Osteoblast (primary cell): ENCODE data around the gene EXOSC9. TPM values are rescaled to one million over a fixed set of nuclear protein-coding genes. Genes with fewer than 3 reads are reported as not detected.

Source experiments
- DNase-seq: peaks from one replicate; pipeline ENCODE4 v3.0.0; 2011; ENCODE audit warnings: low spot score, mixed read lengths; ENCODE audit not compliant: insufficient read length; ENCODE audit errors: missing footprints
- H2AFZ ChIP-seq: 2 replicates; pipeline ENCODE4 v1.6.0; 2011; ENCODE audit warnings: mild to moderate bottlenecking, low read length
- H3K27ac ChIP-seq: 2 replicates; pipeline ENCODE4 v1.5.1; 2011; ENCODE audit warnings: mild to moderate bottlenecking, low read depth, low read length, moderate library complexity
- H3K27me3 ChIP-seq: 2 replicates; pipeline ENCODE4 v1.6.0; 2012; ENCODE audit warnings: mild to moderate bottlenecking, control low read depth, inconsistent platforms, low read length, moderate library complexity; ENCODE audit not compliant: insufficient read depth
- H3K36me3 ChIP-seq: 2 replicates; pipeline ENCODE4 v1.5.1; 2011; ENCODE audit warnings: mild to moderate bottlenecking, low read length, control low read depth, moderate library complexity; ENCODE audit not compliant: insufficient read depth
- H3K4me1 ChIP-seq: 2 replicates; pipeline ENCODE4 v1.5.1; 2011; ENCODE audit warnings: mild to moderate bottlenecking, low read length, control low read depth, moderate library complexity; ENCODE audit not compliant: insufficient read depth
- H3K4me2 ChIP-seq: 2 replicates; pipeline ENCODE4 v1.6.0; 2011; ENCODE audit warnings: mild to moderate bottlenecking, low read length; ENCODE audit not compliant: insufficient read depth
- H3K4me3 ChIP-seq: fragments of 200-600 bp; sonication (generic); 3 replicates; pipeline ENCODE4 v1.5.1; 2012; ENCODE audit warnings: mild to moderate bottlenecking, low read length, inconsistent platforms; ENCODE audit not compliant: insufficient read depth
- H3K79me2 ChIP-seq: 2 replicates; pipeline ENCODE4 v1.6.0; 2012; ENCODE audit warnings: mild to moderate bottlenecking, low read length, control low read depth, inconsistent platforms; ENCODE audit not compliant: insufficient read depth
- H3K9me3 ChIP-seq: 2 replicates; pipeline ENCODE4 v1.5.1; 2011; ENCODE audit warnings: low read depth, low read length, control low read depth
- H4K20me1 ChIP-seq: 2 replicates; pipeline ENCODE4 v1.6.0; 2012; ENCODE audit warnings: mild to moderate bottlenecking, low read length, control low read depth; ENCODE audit not compliant: insufficient read depth
- total RNA-seq: library from RNA; depleted of rRNA; stranded (reverse); fragments of >200 nt; gene quantifications from 2 replicates; pipeline ENCODE4 v1.2.3, GENCODE V29; 2012
- TF ChIP-seq, protein P1 (sequence below): IDR thresholded peaks from 2 replicates; pipeline ENCODE4 v1.5.1; 2011; ENCODE audit warnings: mild to moderate bottlenecking, low read depth, low read length, moderate library complexity; ENCODE audit errors: extremely low read depth

EXOSC9 gene
- total RNA-seq, 1 donor: 30.8 TPM

DNA sequence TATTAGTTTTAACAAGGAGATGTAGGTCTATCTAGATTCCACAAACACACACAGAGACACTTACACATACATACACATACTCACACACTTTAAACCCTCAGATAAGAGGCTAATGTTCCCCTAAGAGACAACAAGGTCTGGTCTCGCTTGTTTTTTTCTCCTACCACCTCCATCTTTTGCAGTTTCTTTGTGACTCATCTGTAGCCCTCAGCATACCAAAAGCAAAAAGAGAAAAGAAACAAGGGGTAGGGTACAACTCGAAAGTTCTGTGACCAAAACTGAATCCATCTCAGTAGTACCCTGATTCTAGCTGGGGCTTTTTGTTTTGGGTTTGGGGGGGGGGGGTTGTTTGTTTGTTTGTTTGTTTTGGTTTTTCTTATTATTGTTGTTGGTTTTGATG is 12.2 kb upstream of the EXOSC9 start:
- DNase-seq: no peak
- Histone ChIP-seq H3K4me3 (no peak overlapping the region), H3K79me2 (no peaks in the 10 kb centered on the region), H3K27ac (peak overlapping the region; percentile 88), H4K20me1 (no peaks in the 10 kb centered on the region), H3K36me3 (no peaks in the 10 kb centered on the region), H3K4me1 (peaks cover 69% of the 10 kb centered on the region), H2AFZ (peak overlapping the region; percentile 80), H3K27me3 (no peaks in the 10 kb centered on the region), H3K9me3 (peaks cover 2% of the 10 kb centered on the region), H3K4me2 (peak overlapping the region; percentile 21)
- TF ChIP-seq, protein P1, sequence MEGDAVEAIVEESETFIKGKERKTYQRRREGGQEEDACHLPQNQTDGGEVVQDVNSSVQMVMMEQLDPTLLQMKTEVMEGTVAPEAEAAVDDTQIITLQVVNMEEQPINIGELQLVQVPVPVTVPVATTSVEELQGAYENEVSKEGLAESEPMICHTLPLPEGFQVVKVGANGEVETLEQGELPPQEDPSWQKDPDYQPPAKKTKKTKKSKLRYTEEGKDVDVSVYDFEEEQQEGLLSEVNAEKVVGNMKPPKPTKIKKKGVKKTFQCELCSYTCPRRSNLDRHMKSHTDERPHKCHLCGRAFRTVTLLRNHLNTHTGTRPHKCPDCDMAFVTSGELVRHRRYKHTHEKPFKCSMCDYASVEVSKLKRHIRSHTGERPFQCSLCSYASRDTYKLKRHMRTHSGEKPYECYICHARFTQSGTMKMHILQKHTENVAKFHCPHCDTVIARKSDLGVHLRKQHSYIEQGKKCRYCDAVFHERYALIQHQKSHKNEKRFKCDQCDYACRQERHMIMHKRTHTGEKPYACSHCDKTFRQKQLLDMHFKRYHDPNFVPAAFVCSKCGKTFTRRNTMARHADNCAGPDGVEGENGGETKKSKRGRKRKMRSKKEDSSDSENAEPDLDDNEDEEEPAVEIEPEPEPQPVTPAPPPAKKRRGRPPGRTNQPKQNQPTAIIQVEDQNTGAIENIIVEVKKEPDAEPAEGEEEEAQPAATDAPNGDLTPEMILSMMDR: no peak

DNA sequence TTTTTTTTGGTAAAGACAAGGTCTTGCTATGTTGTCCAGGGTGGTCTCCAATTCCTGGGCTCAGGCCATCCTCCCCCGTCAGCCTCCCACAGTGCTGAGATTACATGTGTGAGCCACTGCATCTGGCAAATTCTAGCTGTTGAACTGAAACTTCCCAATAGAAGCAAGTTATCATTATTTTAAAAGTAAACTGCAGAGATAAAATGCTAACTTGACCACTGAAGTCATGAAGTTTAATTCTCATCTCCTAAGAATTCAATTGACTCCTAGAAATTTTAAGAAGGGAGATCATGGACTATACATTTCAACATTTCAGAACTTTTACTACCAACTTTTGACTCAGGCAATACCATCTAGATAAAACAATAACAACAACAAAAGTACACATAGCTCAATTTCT is 11.7 kb upstream of the EXOSC9 start:
- no peaks in the 10 kb centered on the region for H4K20me1 ChIP-seq
- no peak overlapping the region for H3K4me3 ChIP-seq
- H3K4me1 ChIP-seq: peaks cover 68% of the 10 kb centered on the region
- DNase-seq: no peak
- H2AFZ ChIP-seq: no peak overlapping the region
- no peaks in the 10 kb centered on the region for H3K27me3 ChIP-seq
- peak overlapping the region; percentile 88 for H3K27ac ChIP-seq
- TF ChIP-seq, protein P1: no peak
- peak overlapping the region; percentile 21 for H3K4me2 ChIP-seq
- H3K36me3 ChIP-seq: no peaks in the 10 kb centered on the region
- H3K79me2 ChIP-seq: no peaks in the 10 kb centered on the region
- no peaks in the 10 kb centered on the region for H3K9me3 ChIP-seq

DNA sequence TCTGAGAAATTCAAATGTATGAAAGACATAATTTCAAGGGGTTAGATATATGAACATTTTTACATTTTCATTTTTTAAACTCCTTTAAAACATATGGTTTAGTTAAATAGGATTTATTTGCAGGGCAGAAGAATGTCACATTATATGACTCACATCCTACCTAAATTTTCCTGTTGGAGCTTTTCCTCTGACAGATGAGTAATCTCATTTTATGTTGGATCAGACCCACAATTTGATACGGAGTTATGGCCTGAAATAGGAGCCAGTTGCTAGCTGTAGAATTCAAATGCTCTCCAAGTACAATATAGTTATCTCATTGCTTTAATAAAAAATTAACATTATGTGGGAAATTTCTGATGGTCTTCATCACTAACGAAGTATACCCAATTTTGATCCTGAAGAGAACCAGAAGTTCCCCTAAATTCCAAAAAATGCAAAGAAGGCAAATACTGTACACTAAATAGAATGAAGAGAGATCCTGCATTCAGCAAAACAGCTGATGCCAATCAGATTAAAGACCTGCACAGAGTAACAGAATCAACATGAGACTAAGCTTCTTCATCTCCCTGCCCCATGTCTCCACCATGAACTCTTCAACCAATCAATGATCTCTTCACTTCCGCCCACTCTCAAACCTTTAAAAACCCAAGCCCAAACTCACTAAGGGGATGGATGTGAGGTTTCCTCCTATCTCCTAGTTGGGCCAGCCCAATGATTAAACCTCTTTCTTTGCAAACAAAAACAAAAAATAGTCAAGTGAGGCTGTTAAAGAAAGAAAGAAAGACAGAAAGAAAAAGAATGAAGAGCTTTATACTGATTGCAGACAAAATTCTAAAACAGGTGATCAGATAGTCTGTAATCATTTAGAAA is 10.9 kb upstream of the EXOSC9 start:
- peak overlapping the region; percentile 21 for H3K4me2 ChIP-seq
- no peak overlapping the region for H3K4me3 ChIP-seq
- H3K27ac ChIP-seq: peak overlapping the region; percentile 88
- H3K79me2 ChIP-seq: no peaks in the 10 kb centered on the region
- H3K4me1 ChIP-seq: peaks cover 64% of the 10 kb centered on the region
- TF ChIP-seq, protein P1: no peak
- peak; percentile 45 for DNase-seq
- H3K9me3 ChIP-seq: no peaks in the 10 kb centered on the region
- H2AFZ ChIP-seq: no peak overlapping the region
- H4K20me1 ChIP-seq: no peaks in the 10 kb centered on the region
- H3K36me3 ChIP-seq: no peaks in the 10 kb centered on the region
- H3K27me3 ChIP-seq: no peaks in the 10 kb centered on the region

DNA sequence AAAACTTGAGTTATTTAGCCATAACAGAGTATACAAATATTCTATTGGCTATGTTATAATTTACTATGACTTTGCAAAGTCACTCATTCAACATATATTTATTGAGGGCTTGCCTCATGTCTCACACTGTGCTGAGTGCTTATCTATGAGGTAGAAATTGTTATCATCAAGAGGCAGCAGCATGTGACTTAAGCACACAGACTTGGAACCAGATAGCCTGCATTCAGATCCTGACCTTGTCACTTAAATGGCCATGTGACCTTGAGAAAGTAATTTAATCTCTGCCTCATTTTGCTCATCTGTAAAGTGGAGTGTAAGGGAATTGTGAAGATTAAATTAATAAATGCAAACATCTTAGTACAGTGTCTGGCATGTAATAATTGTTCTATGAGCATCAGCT is 10.1 kb upstream of the EXOSC9 start:
- Histone ChIP-seq H3K27ac (peak overlapping the region; percentile 88), H3K4me2 (peak overlapping the region; percentile 56)

More for the DNA sequence above, 10.1 kb upstream of the EXOSC9 start:
- Histone ChIP-seq H3K79me2 (no peaks in the 10 kb centered on the region), H3K36me3 (no peaks in the 10 kb centered on the region), H3K9me3 (no peaks in the 10 kb centered on the region), H2AFZ (no peak overlapping the region), H3K27me3 (no peaks in the 10 kb centered on the region), H3K4me1 (peaks cover 56% of the 10 kb centered on the region), H4K20me1 (no peaks in the 10 kb centered on the region), H3K4me3 (no peak overlapping the region)
- no peak for DNase-seq
- TF ChIP-seq, protein P1: no peak
